MM.1S (cell line): ENCODE measurements around the gene KCNJ1.

Experiments
- EZH2 ChIP-seq: fragments of 300-600 bp; sonication (generic); optimal IDR thresholded peaks from 2 replicates; pipeline ENCODE3; 2017; ENCODE audit warnings: low read depth, mild to moderate bottlenecking, antibody characterized with exemption, low read length, mixed read lengths
- EZH2phosphoT487 ChIP-seq: fragments of 300-600 bp; sonication (generic); IDR thresholded peaks from 2 replicates; pipeline ENCODE4 v1.6.1; 2018; ENCODE audit warnings: antibody characterized with exemption, low read length
- TF ChIP-seq, protein P1 (sequence below): fragments of 300-600 bp; sonication (generic); IDR thresholded peaks from 2 replicates; pipeline ENCODE4 v1.5.1; 2016; ENCODE audit warnings: antibody characterized with exemption, low read length, mixed read lengths

- TF ChIP-seq, protein P1, sequence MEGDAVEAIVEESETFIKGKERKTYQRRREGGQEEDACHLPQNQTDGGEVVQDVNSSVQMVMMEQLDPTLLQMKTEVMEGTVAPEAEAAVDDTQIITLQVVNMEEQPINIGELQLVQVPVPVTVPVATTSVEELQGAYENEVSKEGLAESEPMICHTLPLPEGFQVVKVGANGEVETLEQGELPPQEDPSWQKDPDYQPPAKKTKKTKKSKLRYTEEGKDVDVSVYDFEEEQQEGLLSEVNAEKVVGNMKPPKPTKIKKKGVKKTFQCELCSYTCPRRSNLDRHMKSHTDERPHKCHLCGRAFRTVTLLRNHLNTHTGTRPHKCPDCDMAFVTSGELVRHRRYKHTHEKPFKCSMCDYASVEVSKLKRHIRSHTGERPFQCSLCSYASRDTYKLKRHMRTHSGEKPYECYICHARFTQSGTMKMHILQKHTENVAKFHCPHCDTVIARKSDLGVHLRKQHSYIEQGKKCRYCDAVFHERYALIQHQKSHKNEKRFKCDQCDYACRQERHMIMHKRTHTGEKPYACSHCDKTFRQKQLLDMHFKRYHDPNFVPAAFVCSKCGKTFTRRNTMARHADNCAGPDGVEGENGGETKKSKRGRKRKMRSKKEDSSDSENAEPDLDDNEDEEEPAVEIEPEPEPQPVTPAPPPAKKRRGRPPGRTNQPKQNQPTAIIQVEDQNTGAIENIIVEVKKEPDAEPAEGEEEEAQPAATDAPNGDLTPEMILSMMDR: no peak
- TF ChIP-seq EZH2: no peak
- no peak for TF ChIP-seq EZH2phosphoT487
These were observed 25.5 kb downstream of the KCNJ1 start for GRCh38 chr11:128841461-128842072.
